ENCODE data around the gene COMMD6.

- TF ChIP-seq CTCF (IDR thresholded peaks at IDR 0.05 in 8 of 11, conservative IDR thresholded peaks at IDR 0.05 in 3 of 11) (no peak), POLR2A (IDR thresholded peaks at IDR 0.05) (no peak), POLR2AphosphoS5 (IDR thresholded peaks at IDR 0.05) (no peak)
Measured at GRCh38 chr13:75556961-75557360, 19.3 kb upstream of the COMMD6 start.
